ENCODE results near the gene STPG3.

DNA sequence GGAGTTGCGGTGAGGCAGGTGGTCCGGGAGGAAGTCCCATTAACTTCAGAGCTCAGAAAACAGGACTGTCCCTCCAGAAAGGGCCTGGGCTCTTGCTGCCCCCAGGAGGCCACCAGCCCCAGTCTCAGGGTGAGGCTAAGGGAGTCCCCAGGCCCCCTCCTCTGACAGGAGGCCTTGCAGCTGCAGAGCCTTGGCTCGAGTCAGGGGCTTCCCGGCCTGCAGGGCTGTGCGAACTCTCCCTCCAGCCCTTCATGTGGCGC, 3.2 kb upstream of the STPG3 start:
- no peak for TF ChIP-seq POLR2A (IDR thresholded peaks at IDR 0.05; ENCODE audit: low read length)
- TF ChIP-seq, protein P1, sequence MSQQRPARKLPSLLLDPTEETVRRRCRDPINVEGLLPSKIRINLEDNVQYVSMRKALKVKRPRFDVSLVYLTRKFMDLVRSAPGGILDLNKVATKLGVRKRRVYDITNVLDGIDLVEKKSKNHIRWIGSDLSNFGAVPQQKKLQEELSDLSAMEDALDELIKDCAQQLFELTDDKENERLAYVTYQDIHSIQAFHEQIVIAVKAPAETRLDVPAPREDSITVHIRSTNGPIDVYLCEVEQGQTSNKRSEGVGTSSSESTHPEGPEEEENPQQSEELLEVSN (IDR thresholded peaks at IDR 0.05; ENCODE audit: borderline replicate concordance, low read depth), result no peak
